ENCODE data around the gene BTF3.
A peak's percentile ranks its signal among the peaks of the same experiment; 100 is the strongest.

BTF3 gene

DNA sequence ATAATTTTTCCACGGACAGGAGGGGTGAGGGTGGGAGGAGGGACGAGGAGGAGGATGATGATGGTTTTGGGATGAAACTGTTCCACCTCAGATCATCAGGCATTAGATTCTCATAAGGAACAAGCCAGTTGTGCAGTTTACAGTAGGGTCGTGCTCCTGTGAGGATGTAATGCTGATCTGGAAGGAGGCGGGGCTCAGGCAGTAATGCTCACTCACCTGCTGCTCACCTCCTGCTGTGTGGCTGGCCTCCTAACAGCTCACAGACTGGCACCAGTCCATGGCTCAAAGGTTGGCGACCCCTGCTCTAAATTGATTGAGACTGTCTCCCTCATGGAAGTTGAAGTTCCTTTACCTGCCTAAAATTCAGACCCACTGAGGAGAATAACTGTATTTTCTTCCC lies 34.0 kb downstream of the BTF3 start:
- TF ChIP-seq CREB1 (IDR thresholded peaks at IDR 0.05; ENCODE audit: low read depth) (no peak), TCF12 (IDR thresholded peaks at IDR 0.05; ENCODE audit: low read depth) (no peak), MAX (IDR thresholded peaks at IDR 0.05) (no peak), NFIC (IDR thresholded peaks at IDR 0.05) (no peak), EP300 (IDR thresholded peaks at IDR 0.05; ENCODE audit: borderline replicate concordance) (no peak), TAF1 (IDR thresholded peaks at IDR 0.05; ENCODE audit: low read depth) (no peak), EGR1 (IDR thresholded peaks at IDR 0.05) (no peak), CEBPB (IDR thresholded peaks at IDR 0.05) (no peak), REST (IDR thresholded peaks at IDR 0.05; ENCODE audit: low read depth) (no peak), RAD21 (IDR thresholded peaks at IDR 0.05; ENCODE audit: low read depth) (no peak), TEAD4 (IDR thresholded peaks at IDR 0.05) (no peak), ZBTB7A (IDR thresholded peaks at IDR 0.05; ENCODE audit: low read depth) (no peak), YY1 (IDR thresholded peaks at IDR 0.05; ENCODE audit: low read depth) (no peak), FOXM1 (IDR thresholded peaks at IDR 0.05; ENCODE audit: borderline replicate concordance, low read depth) (no peak)
- TF ChIP-seq, protein P1, sequence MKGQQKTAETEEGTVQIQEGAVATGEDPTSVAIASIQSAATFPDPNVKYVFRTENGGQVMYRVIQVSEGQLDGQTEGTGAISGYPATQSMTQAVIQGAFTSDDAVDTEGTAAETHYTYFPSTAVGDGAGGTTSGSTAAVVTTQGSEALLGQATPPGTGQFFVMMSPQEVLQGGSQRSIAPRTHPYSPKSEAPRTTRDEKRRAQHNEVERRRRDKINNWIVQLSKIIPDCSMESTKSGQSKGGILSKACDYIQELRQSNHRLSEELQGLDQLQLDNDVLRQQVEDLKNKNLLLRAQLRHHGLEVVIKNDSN (IDR thresholded peaks at IDR 0.05), result no peak

DNA sequence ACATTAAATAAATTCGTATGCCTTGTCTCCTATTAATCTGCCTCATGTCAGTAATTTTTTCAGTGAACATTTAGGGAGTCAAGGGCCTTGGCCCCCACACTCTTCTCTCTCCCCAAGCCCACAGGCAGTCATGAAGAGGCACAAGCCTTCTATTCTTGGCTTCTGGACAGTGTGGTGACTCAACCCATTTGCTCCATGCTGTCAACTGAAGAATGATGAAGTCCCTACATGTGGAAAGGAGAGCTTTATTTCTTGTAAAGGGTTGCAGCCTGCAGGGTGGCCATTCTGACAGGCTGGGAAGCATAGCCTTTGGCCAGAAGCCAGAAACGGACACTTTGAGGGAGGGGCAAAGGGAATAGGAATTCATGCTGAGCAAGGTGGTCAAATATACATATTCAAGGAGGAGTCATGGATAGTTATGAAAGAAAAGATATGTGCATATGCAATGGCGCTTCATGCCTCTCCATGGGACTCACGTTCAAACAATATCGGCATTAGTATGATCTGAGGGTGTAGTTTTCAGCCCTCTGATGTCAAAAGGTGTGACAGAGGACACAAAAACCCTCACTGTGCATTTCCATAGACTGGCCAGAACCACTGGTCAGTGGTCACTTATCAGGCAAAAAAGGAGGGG lies 35.9 kb downstream of the BTF3 start:
- no peak for TF ChIP-seq MAX (IDR thresholded peaks at IDR 0.05)
- TF ChIP-seq NFIC (IDR thresholded peaks at IDR 0.05), result peak; percentile 24; the same call in 1 of the 2 replicates
- no peak for TF ChIP-seq TEAD4 (IDR thresholded peaks at IDR 0.05)

DNA sequence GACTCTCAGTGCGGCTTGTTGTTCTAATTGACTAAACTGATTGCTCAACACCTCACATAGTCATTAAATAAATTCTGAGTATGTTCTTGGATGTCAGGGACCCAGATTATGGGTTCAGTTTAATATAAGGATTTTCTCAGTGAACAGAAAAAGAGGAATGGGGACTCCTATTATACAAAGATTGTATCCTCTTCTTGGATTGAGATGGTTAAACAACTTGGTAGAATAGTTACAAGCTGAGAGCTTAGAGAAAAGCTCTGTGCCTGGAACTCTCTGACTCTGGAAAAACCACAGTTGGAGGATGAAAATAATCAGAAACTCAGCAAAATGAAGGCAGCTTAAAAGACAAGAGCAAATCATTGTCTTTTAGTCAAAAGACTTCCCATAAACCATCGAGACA lies 36.7 kb downstream of the BTF3 start:
- no peak for TF ChIP-seq ZBTB7A (IDR thresholded peaks at IDR 0.05; ENCODE audit: low read depth)
- TF ChIP-seq EP300 (IDR thresholded peaks at IDR 0.05; ENCODE audit: borderline replicate concordance), result no peak
- no peak for TF ChIP-seq YY1 (IDR thresholded peaks at IDR 0.05; ENCODE audit: low read depth)
- no peak for TF ChIP-seq TEAD4 (IDR thresholded peaks at IDR 0.05)
- TF ChIP-seq CREB1 (IDR thresholded peaks at IDR 0.05; ENCODE audit: low read depth), result no peak
- no peak for TF ChIP-seq TAF1 (IDR thresholded peaks at IDR 0.05; ENCODE audit: low read depth)
- TF ChIP-seq REST (IDR thresholded peaks at IDR 0.05; ENCODE audit: low read depth), result no peak
- TF ChIP-seq RAD21 (IDR thresholded peaks at IDR 0.05; ENCODE audit: low read depth), result no peak
- TF ChIP-seq CEBPB (IDR thresholded peaks at IDR 0.05), result no peak
- TF ChIP-seq MAX (IDR thresholded peaks at IDR 0.05), result no peak
- TF ChIP-seq, protein P1 (IDR thresholded peaks at IDR 0.05), result no peak
- TF ChIP-seq TCF12 (IDR thresholded peaks at IDR 0.05; ENCODE audit: low read depth), result no peak
- TF ChIP-seq NFIC (IDR thresholded peaks at IDR 0.05), result no peak
- no peak for TF ChIP-seq EGR1 (IDR thresholded peaks at IDR 0.05)
- TF ChIP-seq FOXM1 (IDR thresholded peaks at IDR 0.05; ENCODE audit: borderline replicate concordance, low read depth), result no peak

GRCh38 chr5:73539730-73540129 lies 41.5 kb downstream of the BTF3 start:
- TF ChIP-seq TEAD4 (IDR thresholded peaks at IDR 0.05) (no peak), MAX (IDR thresholded peaks at IDR 0.05) (no peak), TAF1 (IDR thresholded peaks at IDR 0.05; ENCODE audit: low read depth) (no peak), CREB1 (IDR thresholded peaks at IDR 0.05; ENCODE audit: low read depth) (no peak), EP300 (IDR thresholded peaks at IDR 0.05; ENCODE audit: borderline replicate concordance) (no peak), EGR1 (IDR thresholded peaks at IDR 0.05) (no peak), YY1 (IDR thresholded peaks at IDR 0.05; ENCODE audit: low read depth) (no peak), RAD21 (IDR thresholded peaks at IDR 0.05; ENCODE audit: low read depth) (no peak), REST (IDR thresholded peaks at IDR 0.05; ENCODE audit: low read depth) (no peak), FOXM1 (IDR thresholded peaks at IDR 0.05; ENCODE audit: borderline replicate concordance, low read depth) (no peak), CEBPB (IDR thresholded peaks at IDR 0.05) (no peak), TCF12 (IDR thresholded peaks at IDR 0.05; ENCODE audit: low read depth) (no peak), NFIC (IDR thresholded peaks at IDR 0.05) (no peak), ZBTB7A (IDR thresholded peaks at IDR 0.05; ENCODE audit: low read depth) (no peak)
- TF ChIP-seq, protein P1 (IDR thresholded peaks at IDR 0.05), result no peak

Measured in Ishikawa (cell line).